ENCODE results near the gene BAIAP2L2.

GRCh38 chr22:38112381-38112780 lies 1.9 kb upstream of the BAIAP2L2 start:
- TF ChIP-seq CEBPB (IDR thresholded peaks at IDR 0.05; ENCODE audit: low read depth, low read length) (no peak), POLR2A (IDR thresholded peaks at IDR 0.05; ENCODE audit: low read depth, low read length) (no peak)

All from IMR-90 (cell line).